Ectodermal cell (in vitro differentiated cells): ENCODE data around the gene TFCP2L1.
"Not testable (repeated sequence)": the region's sequence is repeated elsewhere in the genome, so short reads cannot be mapped to it uniquely, and the experiment has no call there.

Experiments used
- H3K27ac ChIP-seq: 2 replicates; pipeline ENCODE4 v1.7.0; 2013; ENCODE audit warnings: mild to moderate bottlenecking, low read depth, low read length; ENCODE audit not compliant: insufficient read depth, poor library complexity, severe bottlenecking
- H3K27me3 ChIP-seq: 2 replicates; pipeline ENCODE4 v1.7.0; 2013; ENCODE audit warnings: mild to moderate bottlenecking, low read length; ENCODE audit not compliant: insufficient read depth, control insufficient read depth, poor library complexity, severe bottlenecking
- H3K36me3 ChIP-seq: one replicate; pipeline ENCODE4 v1.7.0; 2013; ENCODE audit warnings: low read length; ENCODE audit not compliant: control insufficient read depth, insufficient read depth
- H3K4me1 ChIP-seq: one replicate; pipeline ENCODE4 v1.7.0; 2013; ENCODE audit warnings: low read length; ENCODE audit not compliant: control insufficient read depth, insufficient read depth
- H3K4me3 ChIP-seq: 2 replicates; pipeline ENCODE4 v1.7.0; 2013; ENCODE audit warnings: low read depth, low read length, control low read depth; ENCODE audit not compliant: insufficient read depth
- H3K9me3 ChIP-seq: 2 replicates; pipeline ENCODE4 v1.7.0; 2013; ENCODE audit warnings: mild to moderate bottlenecking, low read length, moderate library complexity; ENCODE audit not compliant: control insufficient read depth
- WGBS, 2 experiments: methylation state at CpG; one replicate each; pipeline ENCODE4 v1.1.7; 2013; ENCODE audit warnings: missing lambda C conversion rate in 2 of 2; 5-methylcytosine and 5-hydroxymethylcytosine counted together

The TFCP2L1 gene

DNA sequence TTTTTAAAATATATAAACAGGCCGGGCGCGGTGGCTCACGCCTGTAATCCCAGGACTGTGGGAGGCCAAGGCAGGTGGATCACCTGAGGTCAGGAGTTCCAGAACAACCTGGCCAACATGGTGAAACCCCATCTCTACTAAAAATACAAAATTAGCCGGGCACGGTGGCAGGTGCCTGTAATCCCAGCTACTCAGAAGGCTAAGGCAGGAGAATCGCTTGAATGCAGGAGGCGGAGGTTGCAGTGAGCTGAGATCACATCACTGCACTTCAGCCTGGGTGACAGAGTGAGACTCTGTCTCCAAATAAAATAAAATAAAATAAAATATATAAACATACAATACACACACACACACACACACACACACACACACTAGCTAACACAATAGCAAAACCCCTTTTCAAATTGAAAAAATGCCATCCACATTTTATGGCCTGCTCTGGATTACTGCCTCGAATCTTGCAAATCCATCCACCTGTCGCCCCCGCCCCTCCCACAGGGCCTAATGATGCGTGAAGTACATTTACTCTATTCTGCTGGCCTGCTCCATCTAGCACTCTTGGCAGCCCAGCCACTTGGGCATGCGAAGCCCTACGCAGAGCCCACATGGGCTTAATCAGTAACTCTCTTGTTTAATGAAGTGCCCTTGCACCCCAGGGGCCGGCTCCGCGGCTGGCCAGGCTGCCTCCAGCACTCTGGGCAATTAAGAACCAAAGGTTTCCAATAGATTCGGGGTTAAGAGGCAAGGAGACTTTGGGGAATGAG, 57.4 kb downstream of the TFCP2L1 start:
- 86 to 90% methylated on average over 18 of the region's 18 CpGs for WGBS, 2 experiments
- H3K36me3 ChIP-seq, H3K4me3 ChIP-seq, H3K4me1 ChIP-seq, H3K9me3 ChIP-seq, H3K27me3 ChIP-seq, H3K27ac ChIP-seq: not testable (repeated sequence)

DNA sequence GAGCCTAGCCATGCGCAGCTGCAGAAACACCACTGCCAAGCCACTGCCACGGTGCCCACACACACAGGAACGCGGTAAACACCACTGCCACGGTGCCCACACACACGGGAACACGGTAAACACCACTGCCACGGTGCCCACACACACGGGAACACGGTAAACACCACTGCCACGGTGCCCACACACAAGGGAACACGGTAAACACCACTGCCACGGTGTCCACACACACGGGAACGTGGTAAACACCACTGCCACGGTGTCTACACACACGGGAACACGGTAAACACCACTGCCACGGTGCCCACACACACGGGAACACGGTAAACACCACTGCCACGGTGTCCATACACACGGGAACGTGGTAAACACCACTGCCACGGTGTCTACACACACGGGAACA, 59.3 kb downstream of the TFCP2L1 start:
- not testable (repeated sequence) for H3K9me3 ChIP-seq, H3K4me3 ChIP-seq, H3K36me3 ChIP-seq, H3K27ac ChIP-seq, H3K4me1 ChIP-seq, H3K27me3 ChIP-seq
- 96 to 98% methylated on average over 23 to 26 of the region's 26 CpGs for WGBS, 2 experiments

DNA sequence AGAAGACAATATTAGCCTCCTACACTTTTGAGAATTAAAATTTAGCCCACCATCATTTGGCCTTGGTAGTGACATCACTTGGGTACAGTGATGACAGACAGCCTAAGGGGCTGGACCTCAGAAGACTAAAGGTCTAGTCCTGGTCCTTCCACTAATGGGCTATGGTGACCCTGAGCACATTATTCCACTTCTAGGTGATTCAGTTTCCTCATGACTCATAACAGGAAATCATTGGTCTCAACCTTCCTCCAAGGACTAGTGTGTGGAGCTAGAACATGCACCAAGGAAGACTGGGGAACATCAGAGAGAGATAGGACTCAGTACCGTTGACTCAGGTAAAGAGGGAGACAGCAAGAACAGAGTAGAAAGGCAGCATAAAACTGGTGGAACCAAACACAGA, 64.0 kb downstream of the TFCP2L1 start:
- Histone ChIP-seq H3K36me3 (no peaks in the 10 kb centered on the region), H3K4me1 (no peaks in the 10 kb centered on the region), H3K27ac (no peak overlapping the region), H3K9me3 (no peaks in the 10 kb centered on the region), H3K4me3 (no peak overlapping the region), H3K27me3 (no peaks in the 10 kb centered on the region)
- 93 to 95% methylated on average over 1 of the region's 1 CpG for WGBS, 2 experiments

DNA sequence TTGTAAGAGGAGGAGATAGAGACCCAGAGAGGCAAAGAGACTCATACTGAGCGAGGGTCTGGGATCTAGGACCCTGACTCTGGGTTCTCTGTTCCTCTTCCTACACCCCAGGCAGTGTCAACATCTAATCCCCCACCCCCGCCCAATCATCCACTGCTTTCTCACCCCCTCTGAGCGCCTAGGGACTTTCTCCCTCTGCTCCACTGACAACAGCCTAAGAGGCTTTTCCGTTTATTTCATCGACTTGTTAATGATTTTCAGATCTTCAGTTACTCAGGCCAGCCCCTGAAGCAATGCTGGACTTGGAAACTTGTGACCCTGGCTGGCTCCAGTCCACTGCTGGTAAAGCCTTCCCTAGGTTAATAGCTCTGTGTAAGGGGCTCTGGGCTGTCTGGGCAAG, 65.1 kb downstream of the TFCP2L1 start:
- Histone ChIP-seq H3K9me3 (no peaks in the 10 kb centered on the region), H3K27me3 (no peaks in the 10 kb centered on the region), H3K4me1 (no peaks in the 10 kb centered on the region), H3K4me3 (no peak overlapping the region), H3K36me3 (no peaks in the 10 kb centered on the region), H3K27ac (no peak overlapping the region)
- WGBS, 2 experiments: 90 to 94% methylated on average over 5 of the region's 5 CpGs

DNA sequence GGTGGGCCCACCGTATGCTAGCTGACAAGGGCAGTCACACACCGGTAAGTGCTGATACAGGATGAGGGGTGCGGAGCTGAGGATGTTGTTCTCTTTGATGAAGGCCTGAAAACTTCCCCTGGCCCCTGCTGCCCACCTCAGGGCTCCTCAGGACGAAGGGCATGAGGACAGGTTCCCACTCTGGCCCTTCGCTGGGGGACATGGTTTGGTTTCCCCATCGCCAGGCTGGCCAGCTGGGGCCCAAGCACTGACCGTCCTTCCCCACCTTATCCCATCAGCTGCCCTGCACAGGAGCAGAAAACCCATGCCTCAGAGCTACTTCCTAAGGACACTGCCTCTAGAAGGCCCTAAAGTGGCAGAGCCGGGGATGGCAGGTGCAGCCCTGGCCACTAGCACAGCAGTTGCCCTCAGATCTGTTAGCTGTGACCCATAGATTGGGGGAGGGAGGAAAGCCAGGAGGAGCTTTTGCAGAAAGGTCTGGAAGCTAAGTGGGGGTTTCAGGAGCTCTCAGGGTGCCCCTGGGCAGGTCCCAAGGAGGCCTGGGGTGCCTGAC, 66.5 kb downstream of the TFCP2L1 start:
- H3K4me1 ChIP-seq: no peaks in the 10 kb centered on the region
- H3K27me3 ChIP-seq: no peaks in the 10 kb centered on the region
- H3K36me3 ChIP-seq: no peaks in the 10 kb centered on the region
- H3K9me3 ChIP-seq: no peaks in the 10 kb centered on the region
- H3K27ac ChIP-seq: no peak overlapping the region
- WGBS, 2 experiments: 88 to 91% methylated on average over 8 of the region's 8 CpGs
- no peak overlapping the region for H3K4me3 ChIP-seq

DNA sequence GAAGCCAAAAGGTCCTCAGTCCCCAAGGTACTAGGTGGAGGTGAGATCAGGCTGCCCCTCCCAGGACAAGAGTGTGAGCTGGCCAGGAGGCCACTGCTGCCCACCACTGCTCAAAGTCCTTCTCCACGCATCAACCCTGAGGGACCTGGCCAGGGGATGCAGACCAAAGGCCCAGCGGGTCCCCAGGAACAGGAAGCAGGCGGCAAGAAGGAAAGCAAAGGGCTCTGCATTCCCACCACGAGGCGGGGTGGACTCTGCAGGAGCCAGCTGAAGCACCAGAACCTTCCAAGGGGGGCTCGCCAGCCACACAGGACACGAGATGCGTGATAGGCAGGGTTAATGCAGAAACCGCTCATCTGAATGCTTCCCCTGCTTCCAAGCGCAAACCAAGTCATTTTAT, 67.4 kb downstream of the TFCP2L1 start:
- Histone ChIP-seq H3K4me1 (peaks cover 2% of the 10 kb centered on the region), H3K27ac (no peak overlapping the region), H3K36me3 (no peaks in the 10 kb centered on the region), H3K4me3 (no peak overlapping the region), H3K27me3 (no peaks in the 10 kb centered on the region), H3K9me3 (no peaks in the 10 kb centered on the region)
- 92% methylated on average over 10 of the region's 10 CpGs for WGBS, 2 experiments

DNA sequence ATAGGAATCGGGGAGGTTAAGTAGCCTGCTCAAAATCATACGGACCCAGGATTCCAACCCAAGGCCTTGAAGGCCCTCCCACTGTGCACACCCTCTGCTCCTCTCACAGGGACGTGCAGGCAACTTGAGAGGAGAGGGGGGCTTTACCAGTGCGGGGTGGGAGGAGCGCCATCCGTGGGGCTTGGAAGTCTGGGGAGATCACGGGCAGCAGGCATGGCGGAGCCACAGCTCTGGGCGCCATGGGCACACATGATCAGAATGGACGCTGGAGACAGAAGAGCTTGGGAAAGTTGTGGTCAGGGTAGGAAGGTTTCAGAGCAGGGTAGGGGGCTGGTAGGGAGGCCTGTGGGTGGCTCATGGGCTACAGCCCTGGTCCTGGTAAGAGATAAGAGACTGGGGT, 70.7 kb downstream of the TFCP2L1 start:
- H3K36me3 ChIP-seq: no peaks in the 10 kb centered on the region
- H3K27ac ChIP-seq: no peak overlapping the region
- no peak overlapping the region for H3K4me3 ChIP-seq
- WGBS, 2 experiments: 87 to 91% methylated on average over 10 of the region's 10 CpGs
- H3K4me1 ChIP-seq: peaks cover 5% of the 10 kb centered on the region
- no peaks in the 10 kb centered on the region for H3K27me3 ChIP-seq
- H3K9me3 ChIP-seq: no peaks in the 10 kb centered on the region

DNA sequence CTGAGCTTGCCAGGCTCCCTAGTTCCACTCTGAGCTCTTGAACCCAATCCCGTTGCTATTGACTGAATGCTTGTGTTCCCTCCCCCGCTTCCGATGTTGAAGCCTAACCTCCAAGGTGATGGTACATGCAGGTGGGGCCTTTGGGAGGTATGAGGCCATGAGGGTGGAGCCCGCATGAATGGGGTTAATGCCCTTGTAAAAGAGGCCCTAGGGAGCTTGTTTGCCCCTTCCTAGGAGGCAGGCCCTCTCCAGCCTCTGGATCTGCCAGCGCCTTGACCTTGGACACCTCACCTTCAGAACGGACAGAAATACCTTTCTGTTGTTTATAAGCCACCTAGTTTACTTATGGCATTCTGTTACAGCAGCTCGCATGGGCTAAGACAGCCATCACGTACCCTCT, 71.6 kb downstream of the TFCP2L1 start:
- Histone ChIP-seq H3K27me3 (no peaks in the 10 kb centered on the region), H3K4me3 (no peak overlapping the region), H3K36me3 (no peaks in the 10 kb centered on the region), H3K27ac (no peak overlapping the region), H3K4me1 (peaks cover 5% of the 10 kb centered on the region), H3K9me3 (no peaks in the 10 kb centered on the region)
- 94 to 95% methylated on average over 8 of the region's 8 CpGs for WGBS, 2 experiments

DNA sequence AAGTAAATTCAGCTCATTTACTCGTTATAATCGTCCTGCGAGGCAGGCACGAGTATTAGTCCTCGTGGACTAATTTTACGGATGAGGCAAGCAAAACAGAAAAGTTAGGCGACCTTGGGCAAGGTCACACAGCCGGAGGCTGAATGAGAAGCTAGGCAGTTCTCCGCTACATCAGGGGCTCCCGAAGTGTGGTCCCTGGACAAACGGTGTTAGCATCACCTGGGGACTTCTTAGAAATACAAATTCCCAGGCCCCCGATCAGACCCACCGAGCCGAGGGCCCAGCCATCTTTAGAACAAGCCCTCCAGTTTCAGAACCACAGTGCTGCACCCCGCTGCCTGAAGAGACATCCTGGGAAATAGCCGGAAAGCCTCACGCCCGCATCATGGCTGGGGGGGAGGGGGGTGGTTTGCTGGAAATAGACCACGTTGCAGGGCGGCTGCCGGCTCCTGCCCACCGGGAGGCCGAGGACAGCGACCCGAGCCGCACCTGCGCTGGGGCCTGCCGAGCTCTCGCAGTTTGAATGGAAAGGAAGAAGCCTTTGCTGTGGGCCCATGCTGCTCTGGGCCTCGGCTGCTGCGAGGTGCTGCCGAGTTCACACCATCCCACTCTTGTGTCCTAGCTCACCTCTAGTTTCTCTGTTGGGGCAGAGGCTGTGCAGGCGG, 72.2 kb downstream of the TFCP2L1 start:
- no peaks in the 10 kb centered on the region for H3K27me3 ChIP-seq
- H3K36me3 ChIP-seq: no peaks in the 10 kb centered on the region
- no peaks in the 10 kb centered on the region for H3K9me3 ChIP-seq
- no peak overlapping the region for H3K27ac ChIP-seq
- 81 to 82% methylated on average over 33 of the region's 33 CpGs for WGBS, 2 experiments
- H3K4me3 ChIP-seq: no peak overlapping the region
- H3K4me1 ChIP-seq: peaks cover 5% of the 10 kb centered on the region

DNA sequence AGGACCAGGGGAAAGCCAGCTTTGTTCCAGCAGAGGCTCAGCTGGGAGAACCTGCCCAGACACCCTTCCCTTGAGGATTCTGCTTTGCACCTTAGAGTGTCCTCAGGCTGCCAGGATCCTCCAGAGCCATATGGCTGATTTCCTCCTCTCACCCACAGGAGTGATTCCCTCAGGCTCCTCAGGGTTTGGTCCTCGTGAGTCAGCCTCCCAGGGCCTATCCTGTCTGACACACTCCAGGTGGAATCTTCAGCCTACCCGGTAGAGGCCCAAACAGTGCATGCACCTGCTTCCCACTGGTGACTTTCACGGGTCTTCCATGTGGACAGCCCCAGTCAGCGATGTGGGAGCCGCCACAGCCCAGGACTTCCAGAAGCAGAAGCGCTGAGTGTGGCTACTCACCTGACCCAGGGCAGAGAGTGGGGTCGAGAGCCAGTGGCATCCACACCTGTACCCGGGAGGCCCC, 73.3 kb downstream of the TFCP2L1 start:
- Histone ChIP-seq H3K27me3 (no peaks in the 10 kb centered on the region), H3K9me3 (no peaks in the 10 kb centered on the region), H3K4me1 (peaks cover 5% of the 10 kb centered on the region), H3K4me3 (no peak overlapping the region), H3K36me3 (no peaks in the 10 kb centered on the region), H3K27ac (no peak overlapping the region)
- 95 to 97% methylated on average over 8 of the region's 8 CpGs for WGBS, 2 experiments
